HL-60/S4 treated with retinoic acid at 250 ng/mL for 4 days and 3 days (cell line): ENCODE results near the gene EZR.
"Not testable (repeated sequence)": the region's sequence is repeated elsewhere in the genome, so short reads cannot be mapped to it uniquely, and the experiment has no call there.

Source experiments
- in situ Hi-C: fragments of 300-500 bp; cut with MboI; formaldehyde crosslinking; loops from 2 replicates; pipeline ENCODE4 v1.7.0; 2022; ENCODE audit warnings: low sequenced_read_pairs

EZR gene

GRCh38 chr6:158843751-158844683, 24.8 kb upstream of the EZR start:
- in situ Hi-C loops = no loop called here

- in situ Hi-C loops = no loop called here
Observed at GRCh38 chr6:158841358-158841757, 22.2 kb upstream of the EZR start.

DNA sequence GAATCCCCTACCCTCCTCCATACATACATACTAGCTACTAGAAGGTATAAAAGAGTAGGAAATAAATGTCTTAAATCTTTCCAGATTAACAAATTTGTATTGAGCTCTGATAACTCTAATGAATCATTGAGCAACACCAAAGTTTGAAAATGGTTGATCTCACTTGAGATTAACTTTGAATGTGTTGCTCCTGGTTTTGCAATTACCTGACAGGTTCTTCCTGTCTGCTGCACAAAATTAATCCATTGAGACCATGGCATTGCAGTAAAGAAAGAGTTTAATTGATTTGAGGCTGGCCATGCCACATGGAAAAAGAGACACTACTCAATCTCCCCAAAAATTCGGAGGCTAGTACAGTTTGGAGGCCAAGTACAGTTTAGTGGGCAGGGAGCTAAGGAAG, 21.3 kb upstream of the EZR start:
- in situ Hi-C loops = no loop called here

GRCh38 chr6:158839796-158840195, 20.6 kb upstream of the EZR start:
- in situ Hi-C loops = no loop called here

DNA sequence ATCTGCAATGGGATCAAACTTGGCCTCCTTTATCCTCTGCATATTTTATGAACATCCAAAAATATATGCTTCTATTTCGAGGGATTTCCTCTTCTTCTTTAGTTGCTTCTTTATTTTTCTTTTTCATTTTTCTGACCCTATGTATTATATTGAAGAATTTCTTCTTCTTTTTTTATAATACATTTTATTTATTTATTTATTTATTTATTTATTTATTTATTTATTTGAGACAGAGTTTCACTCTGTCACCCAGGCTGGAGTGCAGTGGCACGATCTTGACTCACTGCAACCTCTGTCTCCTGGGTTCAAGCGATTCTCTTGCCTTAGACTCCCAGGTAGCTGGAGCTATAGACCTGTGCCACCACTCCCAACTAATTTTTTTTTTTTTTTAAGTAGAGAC, 19.6 kb upstream of the EZR start:
- in situ Hi-C loops = not testable (repeated sequence)

- in situ Hi-C loops = no loop called here
Observed at GRCh38 chr6:158837684-158838625, 18.8 kb upstream of the EZR start.

GRCh38 chr6:158836625-158837311, 17.6 kb upstream of the EZR start:
- in situ Hi-C loops = no loop called here

- in situ Hi-C loops = no loop called here
Observed at GRCh38 chr6:158835616-158836221, 16.6 kb upstream of the EZR start.

GRCh38 chr6:158834675-158835385, 15.7 kb upstream of the EZR start:
- in situ Hi-C loops = no loop called here

DNA sequence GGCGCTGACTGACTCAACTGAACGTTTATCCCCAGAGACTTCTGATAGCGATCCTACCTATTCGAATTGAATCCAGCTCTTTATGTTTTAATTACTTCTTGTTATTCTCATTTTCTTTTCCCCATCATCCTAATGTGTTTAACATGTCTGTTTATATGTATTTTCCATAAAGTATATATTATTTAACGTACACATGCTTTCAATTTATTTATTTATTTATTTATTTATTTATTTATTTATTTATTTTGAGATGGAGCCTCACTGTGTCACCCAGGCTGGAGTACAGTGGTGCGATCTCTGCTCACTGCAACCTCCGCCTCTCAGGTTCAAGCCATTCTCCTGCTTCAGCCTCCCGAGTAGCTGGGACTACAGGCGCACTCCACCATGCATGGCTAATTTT, 13.6 kb upstream of the EZR start:
- in situ Hi-C loops = not testable (repeated sequence)

DNA sequence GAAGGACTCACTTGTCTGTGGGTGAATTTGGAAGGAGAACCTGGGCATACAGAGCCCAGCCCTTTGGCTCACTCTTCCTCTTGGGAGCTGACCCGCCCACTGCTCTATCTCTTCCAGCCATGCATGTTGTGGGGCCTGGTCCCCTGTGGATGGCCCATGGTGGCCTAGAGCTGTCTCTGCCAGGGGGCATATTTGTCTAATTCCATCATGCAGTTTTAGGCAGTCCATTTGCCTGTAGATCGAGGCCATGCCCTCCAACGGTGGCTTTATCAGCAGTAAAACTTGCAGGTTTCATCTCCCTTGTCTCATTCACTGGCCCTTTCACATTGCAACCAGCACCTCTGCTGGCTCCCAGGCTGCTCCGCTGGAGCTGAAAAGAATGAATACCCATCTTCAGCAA, 12.9 kb upstream of the EZR start:
- in situ Hi-C loops = no loop called here

GRCh38 chr6:158831571-158831970, 12.4 kb upstream of the EZR start:
- in situ Hi-C loops = no loop called here

- in situ Hi-C loops = no loop called here
Observed at GRCh38 chr6:158830736-158831135, 11.6 kb upstream of the EZR start.

GRCh38 chr6:158828807-158829206, 9.6 kb upstream of the EZR start:
- in situ Hi-C loops = no loop called here

GRCh38 chr6:158826819-158827501, 7.8 kb upstream of the EZR start:
- in situ Hi-C loops = no loop called here

- in situ Hi-C loops = no loop called here
Observed at GRCh38 chr6:158825951-158826306, 6.8 kb upstream of the EZR start.

GRCh38 chr6:158825038-158825950, 6.1 kb upstream of the EZR start:
- in situ Hi-C loops = no loop called here

- in situ Hi-C loops = not testable (repeated sequence)
Observed at GRCh38 chr6:158823616-158824015, 4.4 kb upstream of the EZR start.
